HCT116 (cell line): ENCODE results near the gene FAM184A. TPM values are rescaled to one million over a fixed set of nuclear protein-coding genes. Genes with fewer than 3 reads are reported as not detected.

ENCODE experiments used
- ATAC-seq: fragments of 200-7000 bp; cut with Tn5 transposase; 2 replicates; pipeline ENCODE4 v1.9.1; 2020; ENCODE audit warnings: mild to moderate bottlenecking, moderate library complexity
- BruUV-seq: library from RNA; stranded (reverse); fragments of 400-500 nt; replicated peaks from 2 replicates; lab custom pipeline; 2021; lab: Mats Ljungman, UMichigan
- CTCF ChIA-PET: fragments of 300-600 bp; sonication (Branson Sonifier 250); formaldehyde crosslinking; loops from one replicate; lab custom pipeline; 2021; ENCODE audit warnings: antibody characterized with exemption; lab: Charles Lee
- POLR2A ChIA-PET: fragments of 300-600, 350-600 bp; sonication (Branson Sonifier 250); formaldehyde crosslinking; loops from one replicate; lab custom pipeline; 2021; ENCODE audit warnings: antibody characterized with exemption; lab: Charles Lee
- RAD21 ChIA-PET, 2 experiments: fragments of 300-600 bp; sonication (Branson Sonifier 250); formaldehyde crosslinking; loops; one replicate each; lab custom pipeline; 2023; ENCODE audit warnings: low total read pairs in 2 of 2; ENCODE audit not compliant: uncharacterized antibody in 2 of 2, unreplicated experiment in 2 of 2, low non-redundant PET in 1 of 2; lab: Charles Lee
- DNase-seq: peaks from one replicate; pipeline ENCODE4 v3.0.0-alpha.2; 2010; ENCODE audit warnings: low read depth, low spot score
- H2AFZ ChIP-seq: fragments of 200-600 bp; shearing (Covaris generic), sonication (generic); 2 replicates; pipeline ENCODE4 v1.6.1; 2017; ENCODE audit warnings: low read depth, mixed run types, mixed read lengths, antibody characterized with exemption, low read length; ENCODE audit not compliant: poor library complexity, severe bottlenecking
- H3K27ac ChIP-seq: 2 replicates; pipeline ENCODE4 v1.5.1; 2012; ENCODE audit warnings: low read depth, low read length
- H3K27me3 ChIP-seq: fragments of 200-600 bp; sonication (generic); 2 replicates; pipeline ENCODE4 v1.6.1; 2016; ENCODE audit warnings: mixed run types, low read length, mixed read lengths; ENCODE audit not compliant: insufficient read depth
- H3K36me3 ChIP-seq, 2 experiments: fragments of 200-500 bp in 1 of 2; fragments of 200-600 bp in 1 of 2; sonication (Bioruptor generic) in 1 of 2; sonication (generic) in 1 of 2; 2 replicates each; pipeline versions ENCODE4 v1.5.1 to v1.6.1; 2014 to 2016; ENCODE audit warnings: low read length in 2 of 2, inconsistent platforms in 1 of 2, mixed read lengths in 1 of 2, mixed run types in 1 of 2; ENCODE audit not compliant: insufficient read depth in 2 of 2, control insufficient read depth in 1 of 2
- H3K4me1 ChIP-seq, 2 experiments: fragments of 200-600 bp in 1 of 2; sonication (generic) in 1 of 2; 2 replicates each; pipeline versions ENCODE4 v1.5.1 to v1.6.1; 2012 to 2017; ENCODE audit warnings: low read length in 2 of 2, inconsistent platforms in 1 of 2, mild to moderate bottlenecking in 1 of 2, mixed read lengths in 1 of 2, mixed run types in 1 of 2, moderate library complexity in 1 of 2; ENCODE audit not compliant: insufficient read depth in 2 of 2, control insufficient read depth in 1 of 2
- H3K4me2 ChIP-seq: fragments of 200-600 bp; sonication (generic); 2 replicates; pipeline ENCODE4 v1.6.1; 2017; ENCODE audit warnings: mixed run types, low read length, mixed read lengths
- H3K4me3 ChIP-seq, 2 experiments: fragments of 200-600 bp in 1 of 2; sonication (generic) in 1 of 2; replicated peaks in 1 of 2; 2 replicates each; pipeline ENCODE4 v1.5.1; 2011 to 2016; ENCODE audit warnings: low read length in 2 of 2, control low read depth in 1 of 2, low read depth in 1 of 2, mild to moderate bottlenecking in 1 of 2, mixed read lengths in 1 of 2, mixed run types in 1 of 2
- H3K79me2 ChIP-seq: fragments of 200-600 bp; sonication (generic); 2 replicates; pipeline ENCODE4 v1.6.1; 2017; ENCODE audit warnings: mild to moderate bottlenecking, mixed run types, low read length, moderate library complexity, mixed read lengths; ENCODE audit not compliant: insufficient read depth
- H3K9ac ChIP-seq: fragments of 200-600 bp; sonication (generic); 2 replicates; pipeline ENCODE4 v1.6.1; 2016; ENCODE audit warnings: low read length, mixed read lengths
- H3K9me2 ChIP-seq: fragments of 200-600 bp; sonication (generic), shearing (Covaris generic); 2 replicates; pipeline ENCODE4 v1.6.1; 2017; ENCODE audit warnings: mixed run types, mild to moderate bottlenecking, moderate library complexity; ENCODE audit not compliant: insufficient read depth
- H3K9me3 ChIP-seq, 2 experiments: fragments of 200-500 bp in 1 of 2; fragments of 200-600 bp in 1 of 2; sonication (Bioruptor generic) in 1 of 2; sonication (generic) in 1 of 2; 2 replicates each; pipeline ENCODE4 v1.6.1; 2014 to 2017; ENCODE audit warnings: low read length in 2 of 2, mixed read lengths in 2 of 2, inconsistent platforms in 1 of 2, low read depth in 1 of 2, mild to moderate bottlenecking in 1 of 2, mixed run types in 1 of 2, moderate library complexity in 1 of 2; ENCODE audit not compliant: control insufficient read depth in 1 of 2, insufficient read depth in 1 of 2
- H4K20me1 ChIP-seq: fragments of 200-600 bp; sonication (generic), shearing (Covaris generic); 2 replicates; pipeline ENCODE4 v1.6.1; 2017; ENCODE audit warnings: mixed run types, mild to moderate bottlenecking, moderate library complexity; ENCODE audit not compliant: insufficient read depth
- ELF1 ChIP-seq: IDR thresholded peaks from 2 replicates; pipeline ENCODE4 v1.6.1; 2012; ENCODE audit warnings: low read depth, borderline replicate concordance
- MAX ChIP-seq: IDR thresholded peaks from 2 replicates; pipeline ENCODE4 v1.6.1; 2012
- POLR2A ChIP-seq: IDR thresholded peaks from 2 replicates; pipeline ENCODE4 v1.7.0; 2011; ENCODE audit warnings: borderline replicate concordance; ENCODE audit not compliant: insufficient read depth, insufficient read length; ENCODE audit errors: extremely low read depth
- POLR2AphosphoS5 ChIP-seq: IDR thresholded peaks from 2 replicates; pipeline ENCODE4 v1.6.1; 2011; ENCODE audit warnings: mild to moderate bottlenecking, low read depth, low read length, moderate library complexity
- RAD21 ChIP-seq: IDR thresholded peaks from 2 replicates; pipeline ENCODE4 v1.6.1; 2012; ENCODE audit warnings: low read depth, mild to moderate bottlenecking
- SIN3A ChIP-seq: IDR thresholded peaks from 2 replicates; pipeline ENCODE4 v1.6.1; 2012; ENCODE audit warnings: low read depth
- SP1 ChIP-seq: IDR thresholded peaks from 2 replicates; pipeline ENCODE4 v1.6.1; 2012; ENCODE audit warnings: low read depth
- SRF ChIP-seq: IDR thresholded peaks from 2 replicates; pipeline ENCODE4 v1.6.1; 2012; ENCODE audit warnings: low read depth
- TCF7L2 ChIP-seq: IDR thresholded peaks from 2 replicates; pipeline ENCODE4 v1.7.0; 2011; ENCODE audit warnings: borderline replicate concordance, inconsistent platforms; ENCODE audit not compliant: insufficient read depth, insufficient read length; ENCODE audit errors: extremely low read depth
- YY1 ChIP-seq: IDR thresholded peaks from 2 replicates; pipeline ENCODE4 v1.6.1; 2011; ENCODE audit warnings: low read length, low read depth, moderate library complexity, mild to moderate bottlenecking; ENCODE audit not compliant: insufficient replicate concordance; ENCODE audit errors: extremely low read depth
- ZFX ChIP-seq: fragments of 450-650 bp; IDR thresholded peaks from 2 replicates; pipeline ENCODE4 v1.6.1; 2017
- intact Hi-C: fragments of 100-400 bp; cut with micrococcal nuclease; formaldehyde crosslinking; loops from 2 replicates; pipeline ENCODE4 v1.10.0; 2022
- total RNA-seq: library from RNA; stranded (reverse); gene quantifications from one replicate; pipeline ENCODE4 v1.2.1, GENCODE V29; 2021; ENCODE audit not compliant: unreplicated experiment
- TF ChIP-seq, protein P1 (sequence below): IDR thresholded peaks from 2 replicates; pipeline ENCODE4 v1.6.1; 2012
- TF ChIP-seq, protein P2 (sequence below), 3 experiments: fragments of 200-600 bp in 1 of 3; sonication (generic) in 1 of 3; IDR thresholded peaks in 2 of 3; conservative IDR thresholded peaks in 1 of 3; 2 replicates each; pipeline ENCODE4 v1.5.1; 2012 to 2017; ENCODE audit warnings: low read depth in 2 of 3, low read length in 2 of 3, antibody characterized with exemption in 1 of 3, borderline replicate concordance in 1 of 3, control low read depth in 1 of 3, mild to moderate bottlenecking in 1 of 3, mixed read lengths in 1 of 3, mixed run types in 1 of 3, moderate library complexity in 1 of 3; ENCODE audit not compliant: insufficient read depth in 1 of 3

FAM184A gene
- total RNA-seq, 1 experiment from 2014 or later = 2.4 TPM

GRCh38 chr6:118935331-118935668, 143.2 kb downstream of the FAM184A start:
- Histone ChIP-seq H3K79me2 (peaks cover 18% of the 10 kb centered on the region), H4K20me1 (no peaks in the 10 kb centered on the region), H3K4me1 (peaks cover 4 to 12% of the 10 kb centered on the region in 2 experiments; a peak in 3 of 4 replicates), H2AFZ (peak overlapping the region; percentile 3), H3K9ac (peak overlapping the region; percentile 85), H3K4me3 (peak overlapping the region; percentile 63 to 92), H3K27me3 (no peaks in the 10 kb centered on the region), H3K36me3 (peaks cover 0 to 7% of the 10 kb centered on the region in 2 experiments; a peak in 2 of 4 replicates), H3K4me2 (peak overlapping the region; percentile 97), H3K9me2 (no peaks in the 10 kb centered on the region), H3K27ac (peak overlapping the region; percentile 84), H3K9me3 (no peaks in the 10 kb centered on the region)
- intact Hi-C loops = loop anchor here (2.0 kb wide), 1 partner anchor 40 kb away; the partner anchor contains the start of gene ASF1A
- BruUV-seq = TSS peak; percentile 71
- DNase-seq (no peak), ATAC-seq (no peak)
- ChIA-PET RAD21 (no interaction called here), POLR2A (no interaction called here), CTCF (interaction anchor here (1.2 kb wide), 1 partner anchor 33 kb away, joined by 3 read pairs; no protein-coding TSS in a partner anchor)
- TF ChIP-seq, protein P1, sequence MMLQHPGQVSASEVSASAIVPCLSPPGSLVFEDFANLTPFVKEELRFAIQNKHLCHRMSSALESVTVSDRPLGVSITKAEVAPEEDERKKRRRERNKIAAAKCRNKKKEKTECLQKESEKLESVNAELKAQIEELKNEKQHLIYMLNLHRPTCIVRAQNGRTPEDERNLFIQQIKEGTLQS = no peak
- TF ChIP-seq TCF7L2 = peak; percentile 6

DNA sequence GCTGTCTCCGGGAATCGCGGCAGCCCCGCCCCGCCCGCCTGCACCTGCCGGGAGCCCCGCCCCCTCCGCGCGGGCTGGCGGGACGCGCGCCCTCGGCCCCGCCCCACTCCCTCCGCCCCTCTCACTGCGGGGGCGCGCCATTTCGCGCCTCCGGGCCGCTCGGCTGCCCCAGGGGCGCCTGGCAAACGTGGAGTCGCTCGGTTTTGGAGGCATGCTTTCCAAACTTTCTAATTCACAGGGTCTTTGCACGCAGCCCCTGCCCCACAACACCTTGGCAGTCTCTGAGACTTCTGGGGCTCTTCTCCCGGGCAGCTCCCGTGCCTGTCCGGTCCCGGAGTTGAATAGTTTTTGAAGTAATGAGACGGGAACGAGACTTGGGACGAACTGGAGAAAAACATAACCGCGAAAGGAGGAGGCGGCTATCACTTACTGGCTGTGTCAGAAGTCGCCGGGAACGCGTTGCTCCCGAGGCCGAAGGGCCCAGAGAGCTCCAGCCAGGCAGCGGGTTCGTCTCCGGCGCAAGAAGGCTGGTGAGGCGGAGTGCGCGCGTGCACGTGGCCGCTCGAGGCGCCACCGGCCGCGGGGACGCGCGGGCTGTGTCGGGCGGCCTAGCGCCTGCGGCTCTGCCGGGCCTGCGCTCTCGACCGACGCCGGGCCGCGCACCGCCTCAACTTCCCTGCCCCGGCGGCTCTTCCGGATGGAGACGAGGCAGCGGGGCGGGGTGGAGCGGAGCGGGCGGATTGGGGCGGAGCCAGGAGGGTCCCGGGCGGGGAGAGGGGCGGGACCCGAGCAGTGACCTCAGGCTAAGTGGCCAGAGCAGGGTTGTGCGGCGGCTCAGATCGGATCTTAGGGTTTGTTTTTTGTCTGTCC, 143.8 kb downstream of the FAM184A start, which contains the start of gene MCM9:
MCM9 (minus strand) TSS at position 699 of the 870 bp plus-strand sequence. CDS start 3,436 bp downstream, outside the sequence.
- CTCF ChIA-PET = interaction anchor here (1.2 kb wide), 1 partner anchor 34 kb away, joined by 3 read pairs; no protein-coding TSS in a partner anchor
- intact Hi-C loops = loop anchor here (2.0 kb wide), 1 partner anchor 40 kb away; the partner anchor contains the start of gene ASF1A
- RAD21 ChIA-PET = no interaction called here
- Histone ChIP-seq H3K27me3 (no peaks in the 10 kb centered on the region), H3K4me2 (peak within 1 kb of the TSS; percentile 97), H3K79me2 (peaks cover 18% of the 10 kb centered on the region), H2AFZ (peak within 1 kb of the TSS; percentile 95), H3K4me1 (peaks cover 4 to 12% of the 10 kb centered on the region in 2 experiments; a peak in 3 of 4 replicates), H3K27ac (peak within 1 kb of the TSS; percentile 84), H3K4me3 (peak within 1 kb of the TSS; percentile 63 to 92), H3K9me2 (no peaks in the 10 kb centered on the region), H4K20me1 (no peaks in the 10 kb centered on the region), H3K9ac (peak within 1 kb of the TSS; percentile 85), H3K9me3 (no peaks in the 10 kb centered on the region), H3K36me3 (peaks cover 0 to 7% of the 10 kb centered on the region in 2 experiments; a peak in 2 of 4 replicates)
- DNase-seq (peak; percentile 68), ATAC-seq (peak; percentile 94)
- POLR2A ChIA-PET = no interaction called here
- no TSS peak for BruUV-seq
- TF ChIP-seq SP1 (no peak), ELF1 (peak; percentile 30; the same call in 1 of the 2 replicates), YY1 (peak; percentile 84), SRF (no peak), SIN3A (peak; percentile 83), POLR2AphosphoS5 (peak; percentile 73), ZFX (peak; percentile 78), MAX (peak; percentile 67), POLR2A (peak; percentile 38), RAD21 (no peak)
- TF ChIP-seq, protein P2, sequence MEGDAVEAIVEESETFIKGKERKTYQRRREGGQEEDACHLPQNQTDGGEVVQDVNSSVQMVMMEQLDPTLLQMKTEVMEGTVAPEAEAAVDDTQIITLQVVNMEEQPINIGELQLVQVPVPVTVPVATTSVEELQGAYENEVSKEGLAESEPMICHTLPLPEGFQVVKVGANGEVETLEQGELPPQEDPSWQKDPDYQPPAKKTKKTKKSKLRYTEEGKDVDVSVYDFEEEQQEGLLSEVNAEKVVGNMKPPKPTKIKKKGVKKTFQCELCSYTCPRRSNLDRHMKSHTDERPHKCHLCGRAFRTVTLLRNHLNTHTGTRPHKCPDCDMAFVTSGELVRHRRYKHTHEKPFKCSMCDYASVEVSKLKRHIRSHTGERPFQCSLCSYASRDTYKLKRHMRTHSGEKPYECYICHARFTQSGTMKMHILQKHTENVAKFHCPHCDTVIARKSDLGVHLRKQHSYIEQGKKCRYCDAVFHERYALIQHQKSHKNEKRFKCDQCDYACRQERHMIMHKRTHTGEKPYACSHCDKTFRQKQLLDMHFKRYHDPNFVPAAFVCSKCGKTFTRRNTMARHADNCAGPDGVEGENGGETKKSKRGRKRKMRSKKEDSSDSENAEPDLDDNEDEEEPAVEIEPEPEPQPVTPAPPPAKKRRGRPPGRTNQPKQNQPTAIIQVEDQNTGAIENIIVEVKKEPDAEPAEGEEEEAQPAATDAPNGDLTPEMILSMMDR (IDR thresholded peaks at IDR 0.05 in 2 of 3, conservative IDR thresholded peaks at IDR 0.05 in 1 of 3; ENCODE audit: borderline replicate concordance in 1 of 3, insufficient read depth in 1 of 3, low read depth in 2 of 3, low read length in 2 of 3) = no peak
